Right renal pelvis (tissue), 4 donors: ENCODE measurements around the gene PLB1. TPM values are rescaled to one million over a fixed set of nuclear protein-coding genes. Genes with fewer than 3 reads are reported as not detected.

Experiments
- DNase-seq, 4 donors: peaks; one replicate each; pipeline ENCODE4 v3.0.0-alpha.2; 2013; ENCODE audit warnings: low read depth in 4 of 4, low spot score in 3 of 4, missing footprints in 1 of 4
- polyA plus RNA-seq, 4 donors: library from polyadenylated mRNA; unstranded; fragments of 120-200 nt; gene quantifications; one replicate each; pipeline ENCODE4 v1.2.1, GENCODE V29; 2013; ENCODE audit not compliant: insufficient read length in 4 of 4

PLB1 gene
- polyA plus RNA-seq, 4 donors: 0.65 to 1.3 (median 1.2) TPM

DNA sequence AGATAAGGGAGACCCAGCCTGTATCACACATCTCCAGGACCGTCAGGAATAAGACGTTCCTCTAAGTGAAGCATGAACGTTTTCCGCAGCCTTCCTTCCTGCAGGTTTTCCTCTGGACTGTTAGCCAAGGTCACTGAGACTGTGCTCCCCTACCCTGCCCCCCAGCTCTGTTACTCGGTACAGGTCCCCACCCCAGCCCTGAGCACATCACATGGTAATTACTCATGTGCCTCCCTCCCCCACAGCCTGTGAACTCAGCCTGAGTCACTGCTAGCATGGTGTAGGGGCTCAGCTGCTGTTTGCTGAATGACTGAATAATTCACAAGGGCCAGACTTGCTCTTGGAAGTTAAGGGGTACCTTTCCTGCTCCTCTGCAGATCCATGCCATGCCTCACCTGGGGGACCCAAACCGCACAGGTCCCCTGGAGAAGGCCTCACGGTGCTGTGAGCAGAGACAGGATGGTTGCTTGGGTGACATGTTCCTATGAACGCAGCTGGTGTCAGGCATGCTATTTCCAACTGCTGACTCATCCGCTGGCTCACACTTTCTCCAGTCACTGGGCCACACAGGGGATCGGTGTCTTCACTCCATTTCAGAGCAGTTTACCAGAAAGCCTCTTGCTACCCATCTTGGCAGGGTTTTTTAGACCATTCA is 88.2 kb downstream of the PLB1 start:
- no peak for DNase-seq

- DNase-seq: no peak
These were observed 91.0 kb downstream of the PLB1 start for GRCh38 chr2:28586867-28587266.

- DNase-seq: no peak
These were observed 91.8 kb downstream of the PLB1 start for GRCh38 chr2:28587526-28588291.

GRCh38 chr2:28588292-28588670 is 92.4 kb downstream of the PLB1 start:
- no peak for DNase-seq

- DNase-seq: no peak
These were observed 94.0 kb downstream of the PLB1 start for GRCh38 chr2:28589746-28590463.

- no peak for DNase-seq
These were observed 94.8 kb downstream of the PLB1 start for GRCh38 chr2:28590496-28591301.

- no peak for DNase-seq
These were observed 96.0 kb downstream of the PLB1 start for GRCh38 chr2:28591711-28592335.

DNA sequence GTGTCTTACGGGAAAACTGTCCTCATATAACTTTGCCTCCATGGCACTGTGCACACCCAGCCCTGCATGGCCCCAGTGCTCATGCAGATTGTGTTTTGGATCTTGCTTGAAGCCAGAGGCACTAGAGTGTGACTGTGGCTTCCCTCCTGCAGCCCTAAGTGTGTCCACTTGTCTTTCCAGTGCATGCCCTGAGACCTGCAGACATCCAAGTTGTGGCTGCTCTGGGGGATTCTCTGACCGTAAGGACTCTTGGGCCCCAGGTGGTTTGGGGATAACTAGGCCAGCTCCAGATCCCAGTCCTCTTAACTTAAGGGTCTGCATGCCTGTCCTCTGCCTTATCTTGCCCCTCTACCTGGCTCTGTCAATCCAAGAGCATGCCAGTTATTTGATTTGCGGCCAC is 96.6 kb downstream of the PLB1 start:
- DNase-seq: no peak

DNA sequence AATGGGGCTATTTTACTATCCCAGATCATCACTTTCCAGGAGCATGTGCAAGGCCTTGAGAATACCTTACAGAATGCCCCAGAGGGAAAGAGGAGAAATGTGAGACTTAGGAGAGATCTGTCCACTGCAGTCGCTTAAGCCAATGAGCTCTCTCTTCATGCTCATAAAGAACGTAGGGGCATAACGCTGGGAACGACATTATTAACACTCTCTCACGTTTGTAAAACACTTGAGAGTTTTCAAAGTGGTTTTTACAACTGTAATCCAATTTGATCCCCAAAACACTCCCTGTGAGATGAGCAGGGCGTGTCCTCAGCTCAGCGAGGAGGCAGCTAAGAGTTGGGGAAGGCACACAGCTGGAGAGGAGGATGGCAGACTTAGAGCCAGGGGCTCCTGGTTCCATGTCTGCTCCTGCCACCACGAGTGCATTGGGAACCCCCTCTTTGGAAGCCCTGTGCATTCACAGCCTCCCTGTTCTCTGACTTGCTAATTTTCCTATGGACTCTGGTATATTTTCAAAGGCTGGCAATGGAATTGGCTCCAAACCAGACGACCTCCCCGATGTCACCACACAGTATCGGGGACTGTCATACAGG is 97.4 kb downstream of the PLB1 start:
- DNase-seq: no peak

GRCh38 chr2:28594000-28594331 is 98.1 kb downstream of the PLB1 start:
- DNase-seq: no peak

- DNase-seq: peak; percentile 75 to 82 (median 80)
These were observed 98.7 kb downstream of the PLB1 start for GRCh38 chr2:28594332-28595108.

GRCh38 chr2:28595323-28595722 is 99.5 kb downstream of the PLB1 start:
- no peak for DNase-seq

- no peak for DNase-seq
These were observed 102.6 kb downstream of the PLB1 start for GRCh38 chr2:28598484-28598883.

GRCh38 chr2:28600181-28600580 is 104.3 kb downstream of the PLB1 start:
- no peak for DNase-seq

GRCh38 chr2:28601616-28602015 is 105.8 kb downstream of the PLB1 start:
- DNase-seq: no peak

DNA sequence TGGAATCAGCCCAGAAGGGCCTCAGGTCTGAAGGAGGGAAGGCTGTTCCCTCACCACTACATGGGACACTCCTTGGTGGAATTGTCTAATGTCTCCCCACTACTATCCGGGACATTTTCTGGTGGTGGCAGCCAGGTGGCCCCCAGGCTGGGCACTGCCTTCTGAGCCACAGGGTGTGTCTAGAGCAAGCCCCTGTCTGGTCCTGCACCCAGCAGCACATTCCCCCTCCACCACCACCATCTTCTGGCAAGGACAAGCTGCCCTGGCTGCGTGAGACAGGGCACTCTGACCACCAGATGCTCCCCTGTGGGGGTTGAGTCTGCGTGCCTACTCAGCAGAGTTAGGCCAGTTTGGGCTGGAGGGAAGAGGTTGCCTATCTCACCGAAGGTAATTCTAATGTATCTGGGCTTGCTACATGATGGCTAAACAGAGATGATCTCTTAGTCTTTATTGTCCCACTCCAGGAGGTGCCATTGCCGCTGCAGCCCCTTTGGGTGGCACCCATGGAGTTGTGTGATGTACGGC is 106.3 kb downstream of the PLB1 start:
- DNase-seq: no peak

GRCh38 chr2:28602751-28603639 is 107.1 kb downstream of the PLB1 start:
- no peak for DNase-seq

DNA sequence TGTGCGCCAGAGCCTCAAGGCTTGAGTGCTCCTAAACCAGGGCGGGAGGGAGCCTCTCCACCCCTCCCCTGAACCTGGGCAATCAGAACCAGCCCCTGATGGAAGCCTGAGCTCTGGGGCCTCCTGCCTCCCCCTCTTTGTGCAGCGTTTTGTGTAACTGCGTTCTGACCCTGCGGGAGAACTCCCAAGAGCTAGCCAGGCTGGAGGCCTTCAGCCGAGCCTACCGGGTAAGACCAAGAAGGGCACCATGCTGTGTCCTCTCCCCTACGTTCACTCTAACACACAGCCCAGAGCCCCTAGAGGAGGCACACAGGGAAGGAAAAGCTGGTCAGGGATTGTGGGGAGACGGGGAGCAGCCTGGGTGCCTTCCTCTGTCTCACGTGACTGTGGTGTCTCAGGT is 108.0 kb downstream of the PLB1 start:
- no peak for DNase-seq
